Fibroblast of lung (primary cell): ENCODE data around the gene MYOD1. TPM values are rescaled to one million over a fixed set of nuclear protein-coding genes. Genes with fewer than 3 reads are reported as not detected.

Experiments used
- DNase-seq, 2 donors: peaks; one replicate each; pipeline versions ENCODE4 v3.0.0 to v3.0.0-alpha.2; 2010; ENCODE audit warnings: low read depth in 2 of 2
- H2AFZ ChIP-seq: 2 replicates; pipeline ENCODE4 v1.5.1; 2012; ENCODE audit warnings: low read length, control low read depth, inconsistent platforms
- H3K27ac ChIP-seq: 2 replicates; pipeline ENCODE4 v1.5.1; 2011; ENCODE audit warnings: low read length, control low read depth; ENCODE audit not compliant: insufficient read depth
- H3K27me3 ChIP-seq: 2 replicates; pipeline ENCODE4 v1.5.1; 2011; ENCODE audit warnings: mild to moderate bottlenecking, low read length; ENCODE audit not compliant: control insufficient read depth, insufficient read depth
- H3K36me3 ChIP-seq: 2 replicates; pipeline ENCODE4 v1.5.1; 2011; ENCODE audit warnings: low read length; ENCODE audit not compliant: control insufficient read depth, insufficient read depth
- H3K4me1 ChIP-seq: 2 replicates; pipeline ENCODE4 v1.5.1; 2011; ENCODE audit warnings: low read length; ENCODE audit not compliant: control insufficient read depth, insufficient read depth; ENCODE audit errors: extremely low read depth
- H3K4me2 ChIP-seq: 2 replicates; pipeline ENCODE4 v1.5.1; 2011; ENCODE audit warnings: low read length, control low read depth; ENCODE audit not compliant: insufficient read depth; ENCODE audit errors: extremely low read depth
- H3K4me3 ChIP-seq, 4 experiments: fragments of 200-600 bp in 1 of 4; sonication (generic) in 1 of 4; replicated peaks in 1 of 4; 2 replicates each; pipeline ENCODE4 v1.5.1; 2011 to 2016; ENCODE audit warnings: low read length in 4 of 4, low read depth in 3 of 4, mild to moderate bottlenecking in 3 of 4, control low read depth in 2 of 4, inconsistent platforms in 1 of 4, mixed read lengths in 1 of 4; ENCODE audit not compliant: insufficient read depth in 1 of 4; ENCODE audit errors: control extremely low read depth in 1 of 4
- H3K79me2 ChIP-seq: 2 replicates; pipeline ENCODE4 v1.5.1; 2012; ENCODE audit warnings: mild to moderate bottlenecking, low read length, inconsistent platforms; ENCODE audit not compliant: control insufficient read depth, insufficient read depth
- H3K9ac ChIP-seq: 2 replicates; pipeline ENCODE4 v1.5.1; 2011; ENCODE audit warnings: mild to moderate bottlenecking, low read length, control low read depth; ENCODE audit not compliant: insufficient read depth
- H3K9me3 ChIP-seq: 2 replicates; pipeline ENCODE4 v1.5.1; 2012; ENCODE audit warnings: low read depth, low read length; ENCODE audit not compliant: control insufficient read depth, insufficient read depth
- H4K20me1 ChIP-seq: 2 replicates; pipeline ENCODE4 v1.5.1; 2011; ENCODE audit warnings: low read length; ENCODE audit not compliant: control insufficient read depth, insufficient read depth; ENCODE audit errors: extremely low read depth
- EZH2 ChIP-seq: IDR thresholded peaks from 2 replicates; pipeline ENCODE4 v1.5.1; 2012; ENCODE audit warnings: low read length, control low read depth, mild to moderate bottlenecking; ENCODE audit errors: missing control alignments
- polyA plus RNA-seq, 2 donors: library from polyadenylated mRNA; depleted of rRNA in 1 of 2; stranded (reverse) in 1 of 2; unstranded in 1 of 2; fragments of >200 nt; gene quantifications; 2 replicates each; pipeline ENCODE4 v1.2.1, GENCODE V29; 2011 to 2012; ENCODE audit warnings: missing spikeins in 1 of 2
- total RNA-seq: library from RNA; depleted of rRNA; stranded (reverse); fragments of >200 nt; gene quantifications from 2 replicates; pipeline ENCODE4 v1.2.1, GENCODE V29; 2014
- TF ChIP-seq, protein P1 (sequence below), 2 donors: IDR thresholded peaks in 1 of 2; conservative IDR thresholded peaks in 1 of 2; 1 replicate in 1 of 2; 2 replicates in 1 of 2; pipeline ENCODE4 v1.5.1; 2011 to 2012; ENCODE audit warnings: low read length in 2 of 2, control low read depth in 1 of 2, inconsistent platforms in 1 of 2, low read depth in 1 of 2, mild to moderate bottlenecking in 1 of 2

The MYOD1 gene
- total and polyA plus RNA-seq, 2 donors (not counting 1 experiment from before 2014, with no cell fraction given): not detected

DNA sequence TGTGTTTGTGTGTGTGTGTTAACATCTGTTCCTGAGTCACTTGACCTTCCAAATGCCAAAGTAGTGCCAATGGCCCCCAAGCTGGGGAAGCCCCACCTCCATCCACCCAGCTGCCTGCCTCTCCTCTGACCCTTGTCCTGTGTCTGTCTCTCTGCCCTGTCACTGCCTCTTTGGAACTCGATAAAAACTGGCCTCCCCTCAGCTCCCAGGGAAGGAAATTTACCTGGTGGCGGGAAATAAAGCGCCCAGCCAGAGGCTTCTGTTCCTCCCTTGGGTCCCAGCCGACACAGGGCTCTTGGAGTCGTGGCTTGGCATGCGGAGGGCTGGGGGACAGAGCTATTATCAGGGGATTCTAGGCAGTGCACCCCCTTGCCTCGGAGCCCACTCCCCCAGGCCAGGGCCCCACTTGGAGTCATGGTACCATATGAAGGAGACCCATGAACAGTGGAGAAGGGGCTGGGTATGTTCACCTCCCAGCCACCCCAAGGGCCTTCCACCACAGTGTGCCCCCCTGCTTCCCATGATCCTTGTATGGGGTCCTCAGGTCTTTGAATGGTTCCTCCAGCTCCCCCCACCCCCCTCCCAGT is 21.4 kb downstream of the MYOD1 start:
- H4K20me1 ChIP-seq: no peaks in the 10 kb centered on the region
- H3K4me2 ChIP-seq: no peak overlapping the region
- peaks cover 24% of the 10 kb centered on the region for H3K27me3 ChIP-seq
- TF ChIP-seq, protein P1, sequence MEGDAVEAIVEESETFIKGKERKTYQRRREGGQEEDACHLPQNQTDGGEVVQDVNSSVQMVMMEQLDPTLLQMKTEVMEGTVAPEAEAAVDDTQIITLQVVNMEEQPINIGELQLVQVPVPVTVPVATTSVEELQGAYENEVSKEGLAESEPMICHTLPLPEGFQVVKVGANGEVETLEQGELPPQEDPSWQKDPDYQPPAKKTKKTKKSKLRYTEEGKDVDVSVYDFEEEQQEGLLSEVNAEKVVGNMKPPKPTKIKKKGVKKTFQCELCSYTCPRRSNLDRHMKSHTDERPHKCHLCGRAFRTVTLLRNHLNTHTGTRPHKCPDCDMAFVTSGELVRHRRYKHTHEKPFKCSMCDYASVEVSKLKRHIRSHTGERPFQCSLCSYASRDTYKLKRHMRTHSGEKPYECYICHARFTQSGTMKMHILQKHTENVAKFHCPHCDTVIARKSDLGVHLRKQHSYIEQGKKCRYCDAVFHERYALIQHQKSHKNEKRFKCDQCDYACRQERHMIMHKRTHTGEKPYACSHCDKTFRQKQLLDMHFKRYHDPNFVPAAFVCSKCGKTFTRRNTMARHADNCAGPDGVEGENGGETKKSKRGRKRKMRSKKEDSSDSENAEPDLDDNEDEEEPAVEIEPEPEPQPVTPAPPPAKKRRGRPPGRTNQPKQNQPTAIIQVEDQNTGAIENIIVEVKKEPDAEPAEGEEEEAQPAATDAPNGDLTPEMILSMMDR (conservative IDR thresholded peaks at IDR 0.05 in 1 of 2, IDR thresholded peaks at IDR 0.05 in 1 of 2; ENCODE audit: low read depth in 1 of 2, low read length in 2 of 2): no peak
- no peak for TF ChIP-seq EZH2
- H3K27ac ChIP-seq: no peak overlapping the region
- H3K9me3 ChIP-seq: no peaks in the 10 kb centered on the region
- no peaks in the 10 kb centered on the region for H3K79me2 ChIP-seq
- no peak overlapping the region for H3K9ac ChIP-seq
- H3K4me1 ChIP-seq: no peaks in the 10 kb centered on the region
- no peaks in the 10 kb centered on the region for H3K36me3 ChIP-seq
- H2AFZ ChIP-seq: no peak overlapping the region
- H3K4me3 ChIP-seq: no peak overlapping the region
- DNase-seq: no peak

GRCh38 chr11:17741487-17741886 is 22.1 kb downstream of the MYOD1 start:
- Histone ChIP-seq H3K4me2 (no peak overlapping the region), H3K9me3 (no peaks in the 10 kb centered on the region), H3K27me3 (peaks cover 18% of the 10 kb centered on the region), H3K4me3 (no peak overlapping the region), H3K4me1 (no peaks in the 10 kb centered on the region), H2AFZ (no peak overlapping the region), H3K36me3 (no peaks in the 10 kb centered on the region), H3K79me2 (no peaks in the 10 kb centered on the region), H4K20me1 (no peaks in the 10 kb centered on the region), H3K27ac (no peak overlapping the region), H3K9ac (no peak overlapping the region)
- no peak for DNase-seq
- TF ChIP-seq, protein P1 (conservative IDR thresholded peaks at IDR 0.05 in 1 of 2, IDR thresholded peaks at IDR 0.05 in 1 of 2; ENCODE audit: low read depth in 1 of 2, low read length in 2 of 2): no peak
- no peak for TF ChIP-seq EZH2

DNA sequence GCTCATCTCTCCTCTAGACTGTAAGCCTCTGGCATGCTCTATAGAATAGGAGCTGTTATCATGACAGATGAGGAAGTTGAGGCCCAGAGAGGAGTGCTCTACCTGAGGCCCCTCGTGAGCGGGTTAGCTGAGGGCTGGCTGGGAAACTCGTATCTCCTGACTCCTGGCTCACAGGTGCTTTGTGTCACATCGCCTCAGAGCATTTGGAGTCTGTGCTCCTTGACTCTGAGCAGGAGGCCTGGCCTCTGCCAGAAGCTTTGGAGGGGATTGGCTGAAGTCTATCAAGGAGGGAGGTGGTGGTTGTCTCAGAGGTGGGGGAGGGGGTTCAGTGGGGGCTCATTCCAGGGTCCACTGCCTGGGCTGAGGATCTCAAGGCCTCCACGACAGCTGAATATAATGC is 22.6 kb downstream of the MYOD1 start:
- no peak overlapping the region for H3K27ac ChIP-seq
- H3K9ac ChIP-seq: no peak overlapping the region
- H2AFZ ChIP-seq: no peak overlapping the region
- no peak for TF ChIP-seq EZH2
- TF ChIP-seq, protein P1 (conservative IDR thresholded peaks at IDR 0.05 in 1 of 2, IDR thresholded peaks at IDR 0.05 in 1 of 2; ENCODE audit: low read depth in 1 of 2, low read length in 2 of 2): no peak
- H4K20me1 ChIP-seq: no peaks in the 10 kb centered on the region
- H3K4me1 ChIP-seq: no peaks in the 10 kb centered on the region
- no peaks in the 10 kb centered on the region for H3K9me3 ChIP-seq
- H3K36me3 ChIP-seq: no peaks in the 10 kb centered on the region
- no peak overlapping the region for H3K4me3 ChIP-seq
- H3K4me2 ChIP-seq: no peak overlapping the region
- H3K79me2 ChIP-seq: no peaks in the 10 kb centered on the region
- DNase-seq: no peak
- peaks cover 13% of the 10 kb centered on the region for H3K27me3 ChIP-seq
